Occipital lobe (tissue), 2 donors: ENCODE measurements around the gene ZBTB40. TPM values are rescaled to one million over a fixed set of nuclear protein-coding genes. Genes with fewer than 3 reads are reported as not detected.

Experiments used
- DNase-seq: peaks from one replicate; lab custom pipeline; 2025; lab: John Stamatoyannopoulos, UW
- total RNA-seq: library from RNA; depleted of rRNA; stranded (reverse); fragments of >200 nt; gene quantifications from one replicate; pipeline ENCODE4 v1.2.3, GENCODE V29; 2014

ZBTB40 gene
- total RNA-seq, 1 donor from 2014 or later, result 12.2 TPM

DNA sequence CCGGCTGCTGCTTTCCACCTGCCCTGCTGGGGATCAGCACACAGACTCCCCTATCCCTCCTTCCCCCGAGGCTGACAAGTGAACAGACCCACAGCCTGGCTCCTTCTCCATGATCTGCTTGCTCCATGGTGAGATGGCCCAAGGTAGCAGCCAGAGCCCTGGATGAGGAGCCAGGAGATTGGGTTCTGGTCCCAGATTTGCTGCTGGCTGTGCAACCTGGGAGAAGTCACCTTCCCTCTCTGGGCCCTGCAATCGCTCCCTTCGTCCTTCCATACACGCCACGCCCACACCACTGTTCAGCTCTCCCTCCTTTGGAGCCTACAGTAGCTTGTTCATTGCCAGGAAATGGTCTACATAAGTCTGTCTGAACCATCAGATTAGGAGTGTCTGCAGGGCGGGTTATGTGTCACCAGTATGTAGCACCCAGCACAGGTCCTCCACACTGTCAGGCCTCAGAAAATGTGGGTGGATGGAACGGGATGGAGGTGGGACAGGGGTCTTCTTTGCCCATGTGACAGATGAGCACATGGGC is 102.4 kb downstream of the ZBTB40 start:
- no peak for DNase-seq

DNA sequence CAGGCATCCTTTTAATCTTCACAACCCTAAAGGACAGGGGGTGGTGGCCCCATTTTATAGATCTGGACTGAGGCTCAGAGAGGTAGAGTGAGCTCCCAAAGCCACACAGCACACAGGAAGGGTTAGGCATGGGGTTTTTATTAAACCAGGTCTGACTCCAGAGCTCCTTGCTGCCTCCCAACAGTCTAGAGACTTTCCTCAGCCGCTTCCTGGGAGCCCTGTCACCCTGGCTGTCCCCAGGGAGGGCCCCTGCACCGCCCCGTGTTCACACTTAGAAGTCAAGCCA is 103.7 kb downstream of the ZBTB40 start:
- DNase-seq, result no peak

DNA sequence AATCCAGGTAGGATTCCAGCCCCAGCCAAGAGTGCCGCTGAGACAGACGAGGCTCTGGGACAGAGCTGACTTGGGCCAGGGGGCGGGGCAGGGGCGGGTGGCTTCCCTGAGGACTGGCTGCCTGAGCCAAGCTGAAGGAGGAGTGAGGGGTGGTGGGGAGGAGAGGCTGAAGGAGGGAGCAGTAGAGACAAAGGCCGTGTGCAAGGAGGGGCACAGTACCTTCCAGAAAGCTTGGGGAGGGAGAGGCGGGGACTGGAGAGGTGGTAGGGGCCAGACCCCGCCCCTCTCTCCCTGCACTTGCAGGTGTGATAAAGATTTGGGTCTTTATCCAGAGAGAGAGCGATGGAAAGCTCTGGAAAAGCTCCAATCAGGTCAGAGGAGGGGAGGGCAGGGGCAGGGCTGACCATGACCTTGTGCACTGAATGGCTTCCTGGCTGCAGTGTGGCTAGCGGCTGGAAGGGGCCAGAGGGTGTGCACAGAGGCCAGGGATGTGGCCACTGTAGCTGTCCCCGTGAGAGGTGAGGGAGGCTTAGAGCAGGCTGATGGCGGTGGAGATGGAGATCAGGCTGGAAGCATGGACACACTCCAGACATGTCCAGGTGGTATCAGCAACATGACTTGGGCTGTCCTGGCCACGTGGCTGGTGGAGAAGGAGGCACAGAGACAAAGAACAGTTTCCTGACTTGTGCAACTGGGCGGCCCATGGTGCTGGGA is 104.9 kb downstream of the ZBTB40 start:
- DNase-seq, result no peak

DNA sequence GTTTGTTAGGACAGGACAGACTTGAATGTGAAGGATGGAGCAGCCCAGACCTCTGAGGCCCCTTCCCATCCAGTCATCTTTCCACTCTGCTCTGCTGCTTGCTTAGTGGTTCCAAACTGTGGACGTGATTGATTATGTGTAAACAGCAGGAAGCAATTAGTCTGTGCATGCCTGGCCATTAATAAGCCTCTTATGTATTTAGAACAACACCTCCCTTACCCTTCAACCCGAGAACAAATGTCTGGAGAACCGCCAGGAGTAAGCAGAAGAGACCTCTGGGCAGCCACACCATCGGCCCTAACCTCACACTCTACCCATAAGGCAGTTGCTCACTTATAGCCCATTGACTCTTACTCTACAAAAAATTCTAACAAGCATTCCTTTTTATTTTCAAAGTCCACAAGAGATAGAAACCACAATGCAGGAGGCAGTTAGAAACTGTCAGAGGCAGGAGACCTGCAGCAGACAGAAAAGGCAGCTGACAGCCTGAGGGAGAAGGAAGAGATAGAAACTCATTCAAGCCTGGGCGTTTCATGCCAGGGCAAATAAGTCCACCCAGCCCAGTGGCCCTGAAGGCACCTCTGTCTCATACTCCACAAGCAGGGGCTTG is 105.8 kb downstream of the ZBTB40 start:
- DNase-seq, result no peak

DNA sequence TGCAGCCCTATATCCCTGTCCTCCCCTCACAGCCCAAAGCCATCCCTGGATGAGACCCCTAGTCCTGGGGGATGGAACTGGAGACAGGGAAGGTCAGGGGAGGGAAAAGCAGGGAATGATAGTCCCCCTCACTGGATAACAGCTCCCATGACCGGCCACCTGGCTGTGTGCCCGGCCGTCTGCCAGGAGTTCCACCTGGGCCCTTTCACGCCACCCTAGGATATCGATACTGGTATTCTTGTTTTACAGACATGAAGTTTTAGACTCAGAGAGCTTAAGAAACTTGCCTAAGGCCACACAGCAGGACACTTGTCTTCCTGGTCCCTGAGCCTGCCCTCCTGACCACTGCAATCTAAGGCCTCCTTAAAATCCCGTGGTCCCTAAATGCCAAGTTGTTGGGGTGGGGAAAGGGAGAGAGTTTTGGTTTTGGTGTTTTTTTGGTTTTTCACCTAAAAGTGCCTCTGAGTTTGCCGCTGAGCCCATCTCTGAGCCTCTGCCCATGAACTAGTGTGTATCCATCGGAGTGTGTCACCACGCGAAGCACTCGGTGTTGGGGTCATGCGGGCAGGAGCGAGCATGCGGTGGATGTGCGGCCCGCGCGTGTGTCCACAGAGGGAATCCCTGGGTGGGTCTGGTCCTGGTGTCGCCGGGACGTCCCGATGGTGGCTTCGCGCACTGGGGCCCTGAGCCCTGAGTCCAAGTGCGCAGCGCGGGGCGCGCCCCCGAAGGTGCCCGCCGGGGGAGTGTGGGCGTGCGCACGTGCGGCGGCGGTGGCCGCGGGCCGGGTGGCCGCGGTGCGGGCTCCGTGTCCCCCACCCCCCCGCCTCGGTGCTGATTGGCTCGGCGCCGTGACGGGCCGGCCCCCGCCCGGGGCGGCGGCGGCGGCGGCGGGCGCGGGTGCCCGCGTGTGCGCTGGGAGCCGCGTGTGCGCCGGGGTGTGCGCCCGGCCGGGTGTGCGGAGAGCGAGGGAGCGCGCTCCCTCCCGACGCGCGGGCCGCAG is 111.2 kb downstream of the ZBTB40 start, which contains the start of gene EPHA8:
Gene EPHA8, plus strand, starts transcription at position 906 of the 1,000 bp plus-strand sequence. CDS start 147 bp downstream, outside the sequence.
- DNase-seq, result no peak

DNA sequence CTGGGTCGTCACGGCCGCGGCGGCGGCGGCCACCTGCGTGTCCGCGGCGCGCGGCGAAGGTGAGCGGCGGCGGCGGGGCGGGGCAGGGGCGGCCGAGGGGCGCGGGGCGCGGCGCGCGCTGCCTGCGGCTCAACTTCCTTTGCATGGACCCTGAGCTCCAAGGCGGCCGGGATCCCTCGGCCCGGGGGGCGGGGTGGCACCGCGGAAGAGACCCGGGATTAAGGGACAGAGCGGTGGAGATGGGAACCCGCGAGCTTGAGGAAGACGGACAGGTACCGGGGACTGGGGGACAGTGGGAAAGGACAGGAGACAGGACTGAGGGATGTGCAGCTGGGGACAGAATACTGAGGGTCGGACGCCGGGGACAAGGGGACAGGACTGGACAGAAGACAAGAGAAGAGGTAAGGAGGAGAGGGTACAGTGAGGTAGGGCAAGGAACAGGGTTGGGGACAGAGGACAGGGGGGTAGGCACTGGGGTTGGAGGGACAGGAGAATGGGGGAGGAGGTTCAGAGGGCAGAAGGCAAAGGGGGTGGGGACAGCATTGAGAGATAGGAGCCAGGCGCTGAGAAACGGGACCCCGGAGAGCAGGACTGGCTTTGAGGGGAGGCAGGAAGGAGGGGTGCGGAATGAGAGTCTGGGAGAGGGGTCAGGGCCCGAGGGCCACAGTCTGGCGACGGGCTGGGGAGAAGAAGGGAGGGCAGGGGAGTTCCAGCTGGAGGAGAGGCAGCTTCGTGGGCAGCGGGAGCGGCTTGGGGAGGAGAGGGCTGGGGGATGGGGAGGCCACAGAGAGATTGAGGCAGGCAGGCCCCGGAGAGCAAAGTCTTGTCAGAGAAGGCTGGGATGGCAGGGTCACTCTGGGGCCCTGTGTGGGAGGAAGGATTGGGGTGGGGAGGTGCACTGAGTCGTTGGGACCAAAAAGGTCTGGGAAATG is 112.3 kb downstream of the ZBTB40 start:
- DNase-seq, result no peak

DNA sequence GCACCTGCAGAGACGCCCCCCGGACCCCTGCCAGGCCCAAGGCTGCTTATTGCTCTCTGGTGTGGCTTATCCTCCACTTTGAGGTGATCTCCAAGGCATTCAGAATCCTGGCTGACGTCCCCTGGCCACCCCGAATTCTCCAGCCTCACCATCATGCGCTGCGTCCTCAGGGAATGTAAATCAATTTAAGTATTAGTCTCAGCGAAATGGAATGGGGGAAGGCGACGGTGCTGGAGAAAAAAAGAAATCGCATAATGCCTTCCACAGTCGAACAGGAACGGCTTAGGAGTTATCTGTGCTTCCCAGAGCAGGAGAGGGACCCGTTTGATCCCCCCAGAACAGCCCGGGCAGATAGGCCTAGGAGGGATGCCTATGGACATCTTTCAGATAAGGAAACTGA is 114.5 kb downstream of the ZBTB40 start:
- DNase-seq, result no peak

DNA sequence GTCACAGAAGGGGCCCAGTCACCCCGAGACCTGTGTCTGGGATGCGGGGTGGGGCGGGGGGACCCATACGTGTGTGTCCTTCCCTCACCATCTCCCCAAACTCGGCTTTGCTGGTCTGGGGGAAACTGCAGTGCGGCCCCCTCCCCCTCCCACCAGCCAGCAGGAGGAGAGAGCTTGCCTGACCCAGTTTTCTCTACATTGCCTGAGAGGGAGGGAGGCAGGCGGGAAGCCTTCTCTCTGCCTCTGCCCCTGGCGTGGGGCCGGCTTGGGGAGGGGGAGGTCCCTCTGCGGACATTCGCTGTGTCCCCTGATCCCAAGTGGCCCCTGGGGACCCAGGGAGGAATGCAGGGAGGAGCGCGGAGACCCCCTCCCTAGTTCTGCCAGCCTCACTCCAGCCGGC is 115.5 kb downstream of the ZBTB40 start:
- DNase-seq, result no peak

DNA sequence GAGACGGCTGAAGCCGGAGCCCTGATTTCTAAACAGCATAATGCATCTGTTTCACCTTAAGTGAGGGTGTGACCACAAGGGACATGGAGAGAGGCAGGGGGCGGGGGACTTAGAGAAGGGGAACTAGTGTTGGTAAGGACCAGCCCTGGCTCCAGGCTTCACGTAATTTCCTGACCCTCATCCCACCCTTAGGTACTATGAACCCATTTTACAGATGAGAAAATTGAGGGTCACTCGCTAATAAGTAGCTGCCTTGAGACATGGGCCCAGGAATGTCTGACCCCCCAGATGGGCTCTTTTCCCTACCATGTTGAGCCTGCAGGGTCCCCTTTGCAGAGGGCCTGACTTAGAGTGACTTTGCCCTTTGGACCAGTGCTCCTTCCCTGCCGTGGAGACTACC is 116.3 kb downstream of the ZBTB40 start:
- DNase-seq, result no peak

DNA sequence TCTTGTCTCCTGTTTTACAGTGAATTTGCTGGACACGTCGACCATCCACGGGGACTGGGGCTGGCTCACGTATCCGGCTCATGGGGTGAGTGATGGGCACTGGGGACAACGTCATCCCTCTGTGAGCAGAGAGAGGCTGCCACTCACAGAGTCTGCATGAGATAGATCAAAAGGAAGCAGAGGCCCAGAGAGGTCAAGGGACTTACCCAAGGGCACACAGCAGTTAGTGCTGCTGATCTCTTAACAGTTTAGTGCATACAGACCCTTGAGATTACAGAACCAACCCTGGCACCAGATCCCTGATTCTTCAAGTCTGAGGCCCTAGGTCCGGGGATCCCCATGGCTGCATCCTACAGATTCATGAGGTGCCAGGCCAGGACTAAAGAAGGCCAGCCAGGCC is 117.6 kb downstream of the ZBTB40 start:
- no peak for DNase-seq

DNA sequence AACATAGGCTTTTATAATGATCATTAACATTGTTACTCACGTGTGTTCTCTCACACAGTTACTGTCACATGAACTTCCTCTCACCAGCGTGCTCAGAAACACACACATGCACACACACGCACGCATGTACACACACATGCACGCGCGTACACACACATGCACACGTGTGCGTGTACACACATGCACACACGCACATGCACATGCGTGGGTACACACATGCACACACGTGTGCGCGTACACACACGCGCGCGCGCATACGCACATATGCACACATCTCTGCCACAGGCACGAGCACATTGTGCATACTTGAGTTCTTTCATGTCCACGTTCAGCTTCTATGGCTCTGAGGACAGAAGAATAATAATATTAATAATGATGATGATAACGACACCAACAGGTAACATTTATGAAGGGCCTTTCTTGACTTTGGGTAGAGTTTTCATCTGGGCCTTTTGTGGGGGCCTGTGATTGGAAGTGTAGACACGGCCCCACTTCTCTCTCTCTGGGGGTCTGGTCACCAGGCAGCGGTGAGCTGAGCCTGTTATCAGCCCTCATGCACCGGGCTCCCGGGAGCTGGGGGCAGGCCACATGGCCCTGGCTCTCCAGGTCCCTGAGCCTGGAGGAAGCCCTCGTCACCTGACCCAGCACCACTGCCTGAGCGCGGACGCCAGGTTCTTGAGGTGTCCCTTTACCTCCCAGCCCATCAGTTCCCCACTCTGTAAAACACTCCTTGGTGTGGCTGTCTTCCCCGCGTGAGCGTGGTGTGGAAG is 118.7 kb downstream of the ZBTB40 start:
- no peak for DNase-seq

DNA sequence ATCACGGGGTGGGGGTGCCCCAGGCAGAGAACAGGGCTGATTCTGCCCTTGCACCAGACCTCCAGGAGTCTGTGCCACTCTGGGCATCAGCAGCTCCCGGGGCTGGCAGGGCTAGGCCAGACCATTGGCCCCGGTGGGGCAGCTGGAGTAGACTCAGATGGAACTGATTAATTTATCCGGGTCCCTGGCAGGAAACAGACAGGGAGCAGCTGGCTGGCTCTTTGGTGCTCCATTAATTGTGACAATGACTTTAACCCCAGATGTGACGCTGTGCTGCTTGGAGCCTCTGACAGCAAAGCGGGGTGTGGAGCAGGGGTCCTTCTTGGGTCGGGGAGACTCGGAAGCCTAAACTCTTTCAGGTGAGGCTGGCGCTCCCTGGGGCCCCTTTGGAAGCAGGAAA is 121.2 kb downstream of the ZBTB40 start:
- no peak for DNase-seq

DNA sequence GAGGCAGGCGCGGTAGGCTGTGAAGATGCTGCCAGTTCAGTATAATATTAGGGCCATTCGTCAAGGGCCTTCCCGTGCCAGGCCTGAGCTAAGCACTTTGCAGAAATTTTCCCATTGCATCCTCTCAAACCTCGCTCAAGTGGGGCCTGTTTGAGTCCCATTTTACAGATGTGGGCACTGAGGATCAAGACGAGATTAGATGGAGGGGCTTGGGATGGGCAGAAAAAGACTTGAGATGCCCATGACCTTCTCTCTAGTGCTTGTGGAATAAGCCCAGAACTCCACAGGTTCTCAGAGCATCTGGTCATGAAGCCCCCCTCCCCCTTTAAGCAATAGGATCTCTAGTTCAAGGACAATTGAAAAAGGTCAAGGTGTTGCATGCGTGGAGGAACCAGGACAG is 121.6 kb downstream of the ZBTB40 start:
- DNase-seq, result no peak

DNA sequence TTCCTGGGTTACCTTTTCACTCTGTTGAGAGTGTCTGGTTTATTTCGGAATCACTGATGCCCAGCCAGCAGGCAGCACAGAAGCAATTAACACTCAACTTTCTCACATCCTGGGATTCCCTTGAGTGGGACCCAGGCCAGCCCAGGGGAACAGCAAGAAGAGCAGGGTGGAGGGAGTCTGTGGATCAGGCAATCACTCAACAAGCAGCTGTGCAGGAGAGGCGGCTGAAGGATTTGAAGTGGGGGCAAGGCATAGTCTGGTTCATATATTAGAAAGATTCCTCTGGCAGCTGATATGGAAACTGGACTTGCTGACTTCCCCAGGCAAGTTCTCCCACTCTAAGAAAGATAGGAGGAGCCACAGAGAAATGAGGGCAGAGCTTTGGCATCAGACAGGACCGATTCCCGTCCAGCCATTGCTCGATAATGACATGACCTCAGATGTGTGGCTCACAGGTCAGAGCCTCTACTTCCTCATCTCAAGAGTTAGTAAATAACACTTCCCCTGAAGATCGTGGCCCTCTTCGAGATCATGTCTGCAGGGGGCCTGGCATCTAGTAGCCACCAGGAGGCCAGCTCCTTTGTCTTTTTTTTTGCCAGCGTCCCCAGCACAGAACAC is 124.0 kb downstream of the ZBTB40 start:
- DNase-seq, result no peak

DNA sequence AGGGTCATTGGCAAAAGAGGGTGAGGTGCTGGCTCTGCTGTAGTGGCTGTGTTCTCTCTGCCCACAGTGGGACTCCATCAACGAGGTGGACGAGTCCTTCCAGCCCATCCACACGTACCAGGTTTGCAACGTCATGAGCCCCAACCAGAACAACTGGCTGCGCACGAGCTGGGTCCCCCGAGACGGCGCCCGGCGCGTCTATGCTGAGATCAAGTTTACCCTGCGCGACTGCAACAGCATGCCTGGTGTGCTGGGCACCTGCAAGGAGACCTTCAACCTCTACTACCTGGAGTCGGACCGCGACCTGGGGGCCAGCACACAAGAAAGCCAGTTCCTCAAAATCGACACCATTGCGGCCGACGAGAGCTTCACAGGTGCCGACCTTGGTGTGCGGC is 124.5 kb downstream of the ZBTB40 start:
- no peak for DNase-seq

DNA sequence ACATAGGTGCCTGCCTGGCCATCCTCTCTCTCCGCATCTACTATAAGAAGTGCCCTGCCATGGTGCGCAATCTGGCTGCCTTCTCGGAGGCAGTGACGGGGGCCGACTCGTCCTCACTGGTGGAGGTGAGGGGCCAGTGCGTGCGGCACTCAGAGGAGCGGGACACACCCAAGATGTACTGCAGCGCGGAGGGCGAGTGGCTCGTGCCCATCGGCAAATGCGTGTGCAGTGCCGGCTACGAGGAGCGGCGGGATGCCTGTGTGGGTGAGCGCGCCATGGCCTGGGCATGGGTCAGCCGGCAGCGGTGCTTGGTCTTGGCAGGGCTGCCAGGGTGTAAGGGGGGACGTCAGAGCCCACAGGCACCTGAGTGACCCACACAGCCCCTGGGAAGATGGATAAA is 125.0 kb downstream of the ZBTB40 start:
- no peak for DNase-seq

DNA sequence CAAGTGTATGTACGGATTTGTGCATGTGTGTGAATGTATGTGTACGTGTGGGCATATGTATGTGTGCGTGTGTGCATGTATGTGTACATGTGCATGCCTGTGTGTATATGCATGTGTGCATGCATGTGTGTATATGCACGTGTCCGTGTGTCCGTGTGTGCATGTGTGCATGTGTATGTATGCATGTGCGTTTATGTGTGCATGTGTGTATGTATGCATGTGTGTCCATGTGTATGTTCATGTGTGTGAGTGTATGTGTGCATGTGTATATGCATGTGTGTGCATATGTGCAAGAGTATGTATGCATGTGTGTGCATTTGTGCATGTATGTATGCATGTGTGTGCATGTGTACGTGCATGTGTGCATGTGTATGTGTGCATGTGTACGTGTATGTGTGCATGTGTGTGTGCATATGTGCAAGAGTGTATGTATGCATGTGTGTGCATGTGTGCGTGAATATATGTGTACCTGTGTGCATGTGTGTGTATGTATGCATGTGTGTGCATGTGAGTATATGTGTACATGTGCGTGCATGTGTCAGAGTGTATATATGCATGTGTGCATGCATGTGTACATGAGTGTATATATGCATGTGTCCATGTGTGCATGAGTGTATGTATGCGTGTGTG is 127.2 kb downstream of the ZBTB40 start:
- DNase-seq, result no peak

DNA sequence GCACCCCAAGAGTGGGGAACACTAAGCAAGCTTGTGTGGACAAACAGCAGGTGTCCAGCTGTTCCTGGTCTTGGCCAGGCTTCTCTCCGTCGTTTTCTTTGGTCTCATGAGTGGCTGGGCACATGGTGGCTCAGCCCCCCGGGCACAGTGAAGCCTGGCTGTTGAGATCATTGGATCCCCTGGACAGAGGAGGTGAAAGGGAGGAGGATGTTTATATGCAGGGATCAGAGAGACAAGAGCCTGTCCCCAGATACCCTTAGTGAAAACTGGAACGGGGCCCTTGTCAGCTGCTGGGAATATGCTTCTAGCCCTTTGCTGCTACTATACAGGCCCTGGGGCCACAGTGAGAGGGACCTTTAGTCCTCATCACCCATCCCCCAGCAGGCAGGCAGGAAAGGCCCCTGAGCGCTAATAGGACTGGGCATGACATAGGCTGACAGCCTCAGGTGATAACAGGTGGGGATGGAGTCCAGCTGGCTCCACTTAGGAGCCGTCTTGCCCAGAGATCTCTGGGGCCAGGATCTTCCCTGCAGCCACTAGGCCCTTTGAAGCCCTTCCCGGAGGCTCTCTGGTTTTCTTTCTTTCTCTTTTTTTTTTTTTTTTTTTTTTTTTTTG is 128.0 kb downstream of the ZBTB40 start:
- DNase-seq, result no peak
